Vagina (tissue), 2 donors: ENCODE data around the gene TSNAXIP1. TPM values are rescaled to one million over a fixed set of nuclear protein-coding genes. Genes with fewer than 3 reads are reported as not detected.

ENCODE experiments used
- DNase-seq, 2 donors: peaks; one replicate each; pipeline ENCODE4 v3.0.0-alpha.2; 2017; ENCODE audit errors: extremely low spot score in 2 of 2
- H3K27ac ChIP-seq: fragments of 200-600 bp; sonication (generic); one replicate; pipeline ENCODE4 v1.5.1; 2019
- H3K27me3 ChIP-seq: fragments of 200-600 bp; sonication (generic); one replicate; pipeline ENCODE4 v1.5.1; 2019
- H3K36me3 ChIP-seq, 2 donors: fragments of 200-600 bp; sonication (generic); one replicate each; pipeline ENCODE4 v1.5.1; 2017 to 2019
- H3K4me1 ChIP-seq: fragments of 200-600 bp; sonication (generic); one replicate; pipeline ENCODE4 v1.5.1; 2019
- H3K4me3 ChIP-seq, 2 donors: fragments of 200-600 bp; sonication (generic); 1 replicate in 1 of 2; 2 replicates in 1 of 2; pipeline ENCODE4 v1.5.1; 2016 to 2019
- H3K9me3 ChIP-seq: fragments of 200-600 bp; sonication (generic); one replicate; pipeline ENCODE4 v1.5.1; 2019
- POLR2A ChIP-seq, 2 donors: fragments of 450-650 bp; IDR thresholded peaks; one replicate each; pipeline ENCODE4 v1.6.1; 2017; ENCODE audit warnings: antibody characterized with exemption in 2 of 2, mild to moderate bottlenecking in 2 of 2, moderate library complexity in 2 of 2
- POLR2AphosphoS5 ChIP-seq, 2 donors: sonication (generic); formaldehyde crosslinking; IDR thresholded peaks; one replicate each; pipeline ENCODE4 v1.9.0; 2017; ENCODE audit warnings: antibody characterized with exemption in 2 of 2, mild to moderate bottlenecking in 2 of 2, low read depth in 1 of 2; ENCODE audit not compliant: insufficient read depth in 1 of 2
- intact Hi-C: fragments of 100-400 bp; cut with DNase I; formaldehyde crosslinking; loops from one replicate; pipeline ENCODE4 v1.15.1; 2023
- total RNA-seq: library from RNA; depleted of rRNA; stranded (reverse); fragments of >200 nt; gene quantifications from one replicate; pipeline ENCODE4 v1.2.3, GENCODE V29; 2016
- TF ChIP-seq, protein P1 (sequence below), 3 experiments: fragments of 450-650 bp in 2 of 3; fragments of 200-600 bp in 1 of 3; sonication (generic) in 1 of 3; IDR thresholded peaks; one replicate each; pipeline ENCODE4 v1.5.1; 2017 to 2019; ENCODE audit warnings: antibody characterized with exemption in 3 of 3, mild to moderate bottlenecking in 2 of 3, moderate library complexity in 2 of 3

The TSNAXIP1 gene
- total RNA-seq, 1 donor from 2014 or later, result not detected

GRCh38 chr16:67783353-67783725 lies 23.4 kb upstream of the TSNAXIP1 start:
- Histone ChIP-seq H3K9me3 (no peaks in the 10 kb centered on the region), H3K27ac (peak overlapping the region; percentile 63), H3K36me3 (no peaks in the 10 kb centered on the region), H3K4me1 (peaks cover 35% of the 10 kb centered on the region), H3K27me3 (no peaks in the 10 kb centered on the region), H3K4me3 (no peak overlapping the region)
- intact Hi-C loops, result no loop called here
- TF ChIP-seq POLR2A (IDR thresholded peaks at IDR 0.05), result no peak
- TF ChIP-seq POLR2AphosphoS5 (IDR thresholded peaks at IDR 0.05; ENCODE audit: insufficient read depth in 1 of 2, low read depth in 1 of 2), result no peak
- TF ChIP-seq, protein P1, sequence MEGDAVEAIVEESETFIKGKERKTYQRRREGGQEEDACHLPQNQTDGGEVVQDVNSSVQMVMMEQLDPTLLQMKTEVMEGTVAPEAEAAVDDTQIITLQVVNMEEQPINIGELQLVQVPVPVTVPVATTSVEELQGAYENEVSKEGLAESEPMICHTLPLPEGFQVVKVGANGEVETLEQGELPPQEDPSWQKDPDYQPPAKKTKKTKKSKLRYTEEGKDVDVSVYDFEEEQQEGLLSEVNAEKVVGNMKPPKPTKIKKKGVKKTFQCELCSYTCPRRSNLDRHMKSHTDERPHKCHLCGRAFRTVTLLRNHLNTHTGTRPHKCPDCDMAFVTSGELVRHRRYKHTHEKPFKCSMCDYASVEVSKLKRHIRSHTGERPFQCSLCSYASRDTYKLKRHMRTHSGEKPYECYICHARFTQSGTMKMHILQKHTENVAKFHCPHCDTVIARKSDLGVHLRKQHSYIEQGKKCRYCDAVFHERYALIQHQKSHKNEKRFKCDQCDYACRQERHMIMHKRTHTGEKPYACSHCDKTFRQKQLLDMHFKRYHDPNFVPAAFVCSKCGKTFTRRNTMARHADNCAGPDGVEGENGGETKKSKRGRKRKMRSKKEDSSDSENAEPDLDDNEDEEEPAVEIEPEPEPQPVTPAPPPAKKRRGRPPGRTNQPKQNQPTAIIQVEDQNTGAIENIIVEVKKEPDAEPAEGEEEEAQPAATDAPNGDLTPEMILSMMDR (IDR thresholded peaks at IDR 0.05), result no peak
- DNase-seq, result no peak

DNA sequence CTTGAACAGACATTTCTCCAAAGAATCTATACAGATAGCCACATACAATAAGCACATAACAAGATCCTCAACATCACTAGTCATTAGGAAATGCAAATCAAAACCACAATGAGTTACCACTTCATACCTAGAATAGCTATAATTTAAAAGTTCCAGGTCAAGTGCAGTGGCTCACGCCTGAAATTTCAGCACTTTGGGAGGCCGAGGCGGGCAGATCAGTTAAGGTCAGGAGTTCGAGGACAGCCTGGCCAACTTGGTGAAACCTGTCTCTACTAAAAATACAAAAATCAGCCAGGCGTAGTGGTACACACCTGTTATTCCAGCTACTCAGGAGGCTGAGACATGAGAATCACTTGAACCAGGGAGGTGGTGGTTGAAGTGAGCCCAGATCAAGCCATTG lies 20.2 kb upstream of the TSNAXIP1 start:
- no peak for TF ChIP-seq POLR2A (IDR thresholded peaks at IDR 0.05)
- no peak for TF ChIP-seq POLR2AphosphoS5 (IDR thresholded peaks at IDR 0.05; ENCODE audit: insufficient read depth in 1 of 2, low read depth in 1 of 2)
- TF ChIP-seq, protein P1 (IDR thresholded peaks at IDR 0.05), result no peak
- Histone ChIP-seq H3K27ac (no peak overlapping the region), H3K27me3 (no peaks in the 10 kb centered on the region), H3K4me1 (peaks cover 16% of the 10 kb centered on the region), H3K4me3 (no peak overlapping the region), H3K9me3 (no peaks in the 10 kb centered on the region), H3K36me3 (no peaks in the 10 kb centered on the region)
- DNase-seq, result no peak
- intact Hi-C loops, result no loop called here

DNA sequence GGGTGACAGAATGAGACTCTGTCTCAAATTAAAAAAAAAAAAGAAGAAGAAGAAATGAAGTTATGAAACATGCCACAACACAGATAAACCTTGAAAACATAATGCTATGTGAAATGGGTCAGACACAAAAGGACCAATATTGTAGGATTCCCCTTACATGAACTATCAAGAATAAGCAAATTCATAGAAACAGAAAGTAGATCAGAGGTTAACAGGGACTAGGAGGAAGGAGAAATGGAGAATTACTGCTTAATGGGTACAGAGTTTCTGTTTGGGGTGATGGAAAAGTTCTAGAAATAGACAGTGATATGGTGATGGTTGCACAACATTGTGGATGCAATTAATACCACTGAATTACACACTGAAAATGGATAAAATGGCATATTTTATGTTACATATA lies 16.6 kb upstream of the TSNAXIP1 start:
- intact Hi-C loops, result no loop called here
- Histone ChIP-seq H3K36me3 (no peaks in the 10 kb centered on the region), H3K4me3 (no peak overlapping the region), H3K9me3 (no peaks in the 10 kb centered on the region), H3K27ac (no peak overlapping the region), H3K4me1 (no peaks in the 10 kb centered on the region), H3K27me3 (no peaks in the 10 kb centered on the region)
- no peak for DNase-seq
- TF ChIP-seq, protein P1 (IDR thresholded peaks at IDR 0.05), result no peak
- TF ChIP-seq POLR2AphosphoS5 (IDR thresholded peaks at IDR 0.05; ENCODE audit: insufficient read depth in 1 of 2, low read depth in 1 of 2) (no peak), POLR2A (IDR thresholded peaks at IDR 0.05) (no peak)

- TF ChIP-seq POLR2A (IDR thresholded peaks at IDR 0.05), result no peak
- TF ChIP-seq POLR2AphosphoS5 (IDR thresholded peaks at IDR 0.05; ENCODE audit: insufficient read depth in 1 of 2, low read depth in 1 of 2), result no peak
- TF ChIP-seq, protein P1 (IDR thresholded peaks at IDR 0.05), result no peak
- no peak for DNase-seq
- Histone ChIP-seq H3K9me3 (no peaks in the 10 kb centered on the region), H3K4me1 (peaks cover 15% of the 10 kb centered on the region), H3K27ac (no peak overlapping the region), H3K36me3 (peaks cover 0 to 5% of the 10 kb centered on the region in 2 donors), H3K4me3 (no peak overlapping the region), H3K27me3 (no peaks in the 10 kb centered on the region)
- intact Hi-C loops, result no loop called here
Measured at GRCh38 chr16:67796099-67796718, 10.5 kb upstream of the TSNAXIP1 start.

DNA sequence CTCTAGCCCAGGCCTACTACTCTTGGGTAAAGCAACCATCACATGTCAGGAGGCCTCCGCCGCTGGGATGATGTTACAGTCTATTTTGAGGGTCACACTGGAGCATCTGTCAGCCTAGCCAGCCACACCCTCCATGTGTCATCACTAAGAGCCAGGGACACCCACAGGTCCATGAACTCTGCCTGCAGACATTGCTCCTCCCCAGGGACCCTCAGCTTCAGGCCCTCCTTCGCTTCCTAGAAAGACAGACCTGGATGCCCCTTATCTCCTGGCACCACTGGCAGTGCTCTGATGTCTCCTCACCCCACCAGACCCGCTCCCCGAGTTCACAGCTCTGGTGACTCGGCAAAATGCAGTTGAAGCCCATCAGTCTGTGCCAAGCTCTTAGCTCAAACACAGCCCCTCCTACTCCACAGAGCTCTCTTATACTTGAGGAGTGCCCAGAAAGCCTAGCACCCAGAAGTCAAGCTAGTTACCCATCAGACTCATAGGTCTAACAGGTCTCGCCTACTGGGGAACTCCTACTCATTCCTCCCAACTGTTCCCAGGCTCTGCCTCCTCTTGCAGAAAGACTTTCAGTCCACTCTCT lies 6.3 kb upstream of the TSNAXIP1 start:
- H3K27ac ChIP-seq, result no peak overlapping the region
- H3K36me3 ChIP-seq, result peaks cover 0 to 12% of the 10 kb centered on the region in 2 donors
- H3K4me1 ChIP-seq, result peaks cover 51% of the 10 kb centered on the region
- no peaks in the 10 kb centered on the region for H3K27me3 ChIP-seq
- H3K4me3 ChIP-seq, result no peak overlapping the region
- no peak for DNase-seq
- intact Hi-C loops, result no loop called here
- no peak for TF ChIP-seq POLR2AphosphoS5 (IDR thresholded peaks at IDR 0.05; ENCODE audit: insufficient read depth in 1 of 2, low read depth in 1 of 2)
- TF ChIP-seq, protein P1 (IDR thresholded peaks at IDR 0.05), result no peak
- no peak for TF ChIP-seq POLR2A (IDR thresholded peaks at IDR 0.05)
- no peaks in the 10 kb centered on the region for H3K9me3 ChIP-seq
